GM21360 (cell line): ENCODE results near the gene PTTG1IP.

ENCODE experiments used
- ATAC-seq: cut with Tn5 transposase; IDR thresholded peaks from one replicate; pipeline ENCODE4 v1.9.1; 2021; ENCODE audit warnings: mild to moderate bottlenecking, moderate library complexity; ENCODE audit not compliant: unreplicated experiment

PTTG1IP gene

DNA sequence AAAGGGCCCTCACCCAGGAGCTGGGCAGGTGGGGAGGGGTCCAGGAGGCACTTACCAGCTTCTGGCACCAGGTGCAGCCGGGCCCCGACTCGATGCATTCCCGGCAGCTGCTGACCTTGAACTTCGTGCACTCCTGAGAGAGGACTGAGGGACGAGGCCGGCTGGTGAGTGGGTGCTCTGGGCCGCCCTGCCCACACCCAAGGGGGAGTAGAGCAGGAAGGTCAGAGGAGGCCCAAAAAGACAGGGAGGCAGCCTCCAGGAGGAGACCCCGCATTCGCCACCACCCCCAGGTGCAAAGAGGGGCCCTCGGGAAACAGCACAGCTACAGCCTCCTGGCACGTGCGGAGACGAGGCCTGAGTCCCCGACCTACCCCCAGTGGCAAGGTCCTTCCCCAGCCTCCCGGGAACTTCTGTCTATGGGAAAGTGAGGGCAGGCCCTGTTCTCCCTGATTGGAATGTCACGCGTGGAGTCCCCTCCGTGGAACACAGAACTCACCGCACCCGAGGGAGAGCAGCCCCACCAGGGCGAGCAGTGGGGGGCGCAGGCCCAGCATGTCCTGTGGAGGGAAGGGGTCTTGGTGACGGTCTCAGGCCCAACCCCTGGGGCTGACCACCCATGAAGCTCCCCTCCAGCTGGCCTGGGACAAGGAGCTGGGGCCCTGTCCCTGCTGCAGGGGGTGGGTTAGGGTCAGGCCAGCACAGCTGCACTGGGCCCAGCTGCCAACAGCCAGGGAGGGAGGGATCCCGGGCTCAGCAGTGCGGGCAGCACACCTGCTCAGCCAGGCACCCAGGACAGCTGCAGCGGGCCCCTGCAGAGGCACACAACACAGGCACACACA is 37.0 kb upstream of the PTTG1IP start:
- ATAC-seq, result no peak

DNA sequence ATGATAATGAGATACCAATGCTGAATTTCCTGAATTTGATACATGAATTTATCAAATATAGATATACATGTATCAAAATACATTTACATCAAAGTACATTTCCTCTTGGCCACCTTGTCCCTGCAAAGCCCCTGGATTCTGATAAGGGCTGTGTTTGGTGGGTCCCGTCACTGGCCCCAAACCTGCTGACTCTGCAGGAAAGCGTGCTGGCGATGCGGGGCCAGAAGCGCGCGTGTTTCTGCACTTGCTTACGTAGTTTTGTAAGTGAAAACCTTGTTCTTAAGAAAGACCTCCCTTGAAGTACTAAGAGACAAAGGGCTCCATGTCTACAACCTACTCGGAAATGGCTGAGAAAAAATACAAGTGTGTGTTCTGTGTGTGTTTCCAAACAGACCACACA is 36.2 kb upstream of the PTTG1IP start:
- ATAC-seq, result no peak

- no peak for ATAC-seq
These were observed 35.4 kb upstream of the PTTG1IP start for GRCh38 chr21:44908908-44909307.

DNA sequence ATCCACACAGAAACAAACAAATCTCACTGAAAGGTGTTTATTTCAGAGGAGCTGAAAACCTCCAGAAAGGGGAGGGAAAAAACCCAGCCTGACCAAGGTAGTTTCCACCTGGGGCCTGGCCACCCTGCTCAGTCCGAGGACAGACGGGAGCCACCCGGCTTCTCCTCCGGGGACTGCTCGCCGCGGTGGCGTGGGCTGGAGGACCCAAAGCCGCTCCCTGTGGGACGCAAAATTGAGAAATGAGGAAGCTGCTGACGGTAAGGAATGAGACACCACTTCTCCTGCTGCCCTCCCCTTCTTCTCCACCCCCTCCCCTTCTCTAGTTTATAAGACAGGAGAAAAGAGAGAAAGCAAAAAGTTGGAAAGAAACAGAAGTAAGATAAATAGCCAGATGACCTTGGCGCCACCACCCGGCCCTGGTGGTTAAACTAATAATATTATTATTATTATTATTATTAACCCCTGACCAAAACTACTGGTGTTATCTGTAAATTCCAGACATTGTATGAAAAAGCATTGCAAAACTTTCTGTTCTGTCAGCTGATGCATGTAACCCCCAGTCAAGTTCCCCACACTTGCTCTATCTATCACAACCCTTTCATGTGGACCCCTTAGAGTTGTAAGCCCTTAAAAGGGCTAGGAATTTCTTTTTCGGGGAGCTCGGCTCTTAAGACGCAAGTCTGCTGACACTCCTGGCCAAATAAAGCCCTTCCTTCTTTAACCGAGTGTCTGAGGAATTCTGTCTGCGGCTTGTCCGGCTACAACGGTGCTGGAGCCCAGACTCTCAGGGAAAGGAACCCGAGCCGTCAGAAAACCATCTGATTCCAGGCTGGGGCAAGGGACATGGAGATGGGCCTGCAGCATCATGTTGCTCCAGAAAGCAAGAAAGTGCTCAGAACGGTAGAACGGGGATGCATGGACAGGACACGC is 34.7 kb upstream of the PTTG1IP start:
- no peak for ATAC-seq

DNA sequence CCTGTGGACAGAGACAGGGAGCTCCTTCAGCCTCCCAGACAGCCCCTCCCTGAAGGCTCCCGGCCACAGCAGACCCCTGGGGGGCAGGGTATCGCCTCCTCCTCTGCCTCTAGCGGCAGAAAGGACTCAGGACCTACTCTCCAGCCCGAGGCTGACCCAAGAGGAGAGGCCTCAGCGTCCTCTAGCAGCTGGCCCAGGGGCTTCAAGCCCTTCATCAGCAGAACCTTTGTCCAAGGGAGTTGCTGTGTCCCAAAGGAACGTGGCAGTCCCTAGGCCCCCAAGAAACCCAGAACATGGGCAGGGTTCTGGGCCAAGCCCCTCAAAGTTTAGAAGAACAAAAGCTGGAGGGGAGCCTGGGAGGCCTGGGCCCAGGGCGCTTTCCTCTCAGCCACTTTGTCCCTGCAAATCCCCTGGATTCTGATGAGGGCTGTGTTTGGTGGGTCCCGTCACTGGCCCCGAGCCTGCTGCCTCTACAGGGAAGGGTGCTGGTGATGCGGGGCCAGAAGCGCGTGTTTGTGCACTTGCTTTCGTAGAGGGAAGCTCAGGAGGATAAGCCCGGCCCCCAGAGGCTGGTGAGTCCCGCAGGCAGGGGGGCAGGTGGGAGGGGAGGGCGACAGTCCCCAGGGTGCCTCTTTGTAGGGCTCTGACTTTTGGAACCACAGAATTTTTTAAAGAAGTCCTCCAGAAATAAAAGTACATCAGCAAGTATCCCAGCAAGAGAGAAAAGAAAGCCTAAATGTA is 33.9 kb upstream of the PTTG1IP start:
- ATAC-seq, result no peak

DNA sequence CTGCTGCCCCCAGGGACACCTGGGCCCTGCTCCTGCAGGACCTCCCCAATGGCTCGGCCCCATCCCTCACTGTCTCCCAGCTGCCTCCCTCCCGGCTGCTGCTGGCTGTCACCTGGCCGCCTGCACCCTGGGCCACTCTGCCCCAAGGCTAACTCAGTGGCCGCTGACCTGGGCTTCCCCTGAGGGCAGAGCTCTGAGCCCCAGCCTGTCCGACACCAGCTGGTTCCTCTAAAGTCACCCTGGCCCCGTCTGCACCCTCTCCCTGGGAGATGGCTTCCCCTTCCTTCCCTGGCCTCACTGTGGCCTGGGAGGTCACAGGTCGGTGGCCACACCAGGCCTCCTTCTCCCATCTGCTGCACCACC is 32.2 kb upstream of the PTTG1IP start:
- no peak for ATAC-seq

DNA sequence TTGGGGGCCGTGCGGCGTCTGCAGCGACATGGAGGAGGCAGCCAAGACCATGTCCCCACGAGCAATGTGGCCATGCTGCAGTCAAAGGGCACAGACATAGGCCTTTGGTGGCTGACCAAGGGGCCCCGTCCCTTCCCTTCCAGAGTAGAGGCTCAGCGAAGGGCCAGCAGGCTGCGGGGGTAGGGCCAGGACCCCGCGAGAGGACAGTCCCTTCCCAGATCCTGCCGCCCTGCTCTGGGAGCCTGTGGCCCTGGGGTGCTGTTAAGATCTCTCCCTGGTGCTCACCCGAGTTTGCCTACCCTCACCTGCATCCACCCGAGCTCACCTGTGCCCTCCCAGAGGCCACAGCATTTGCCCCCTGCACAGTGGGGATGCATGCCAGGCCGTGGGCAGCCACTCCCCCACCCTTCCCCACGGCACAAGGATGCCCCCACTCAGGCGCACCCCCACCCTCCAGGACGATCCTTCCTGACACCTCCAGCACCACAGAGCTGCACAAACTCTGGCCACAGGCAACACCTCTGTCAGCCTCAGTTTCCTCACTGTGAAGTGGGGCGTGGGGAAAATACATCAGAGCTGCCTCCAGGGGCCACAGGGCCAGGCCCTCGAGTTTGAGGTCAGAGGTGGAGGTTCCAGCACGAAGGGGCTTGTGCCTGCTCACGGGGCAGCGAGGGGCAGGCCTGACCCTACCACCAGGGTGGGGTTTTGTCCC is 31.7 kb upstream of the PTTG1IP start:
- ATAC-seq, result no peak

- ATAC-seq, result no peak
These were observed 30.8 kb upstream of the PTTG1IP start for GRCh38 chr21:44904141-44904923.

GRCh38 chr21:44903689-44904088 is 30.2 kb upstream of the PTTG1IP start:
- ATAC-seq, result no peak

GRCh38 chr21:44903050-44903685 is 29.7 kb upstream of the PTTG1IP start:
- ATAC-seq, result no peak

GRCh38 chr21:44902268-44903049 is 29.0 kb upstream of the PTTG1IP start:
- no peak for ATAC-seq

GRCh38 chr21:44901391-44902074 is 28.0 kb upstream of the PTTG1IP start:
- ATAC-seq, result no peak

- ATAC-seq, result no peak
These were observed 27.2 kb upstream of the PTTG1IP start for GRCh38 chr21:44900559-44901251.

- no peak for ATAC-seq
These were observed 26.5 kb upstream of the PTTG1IP start for GRCh38 chr21:44899768-44900558.

DNA sequence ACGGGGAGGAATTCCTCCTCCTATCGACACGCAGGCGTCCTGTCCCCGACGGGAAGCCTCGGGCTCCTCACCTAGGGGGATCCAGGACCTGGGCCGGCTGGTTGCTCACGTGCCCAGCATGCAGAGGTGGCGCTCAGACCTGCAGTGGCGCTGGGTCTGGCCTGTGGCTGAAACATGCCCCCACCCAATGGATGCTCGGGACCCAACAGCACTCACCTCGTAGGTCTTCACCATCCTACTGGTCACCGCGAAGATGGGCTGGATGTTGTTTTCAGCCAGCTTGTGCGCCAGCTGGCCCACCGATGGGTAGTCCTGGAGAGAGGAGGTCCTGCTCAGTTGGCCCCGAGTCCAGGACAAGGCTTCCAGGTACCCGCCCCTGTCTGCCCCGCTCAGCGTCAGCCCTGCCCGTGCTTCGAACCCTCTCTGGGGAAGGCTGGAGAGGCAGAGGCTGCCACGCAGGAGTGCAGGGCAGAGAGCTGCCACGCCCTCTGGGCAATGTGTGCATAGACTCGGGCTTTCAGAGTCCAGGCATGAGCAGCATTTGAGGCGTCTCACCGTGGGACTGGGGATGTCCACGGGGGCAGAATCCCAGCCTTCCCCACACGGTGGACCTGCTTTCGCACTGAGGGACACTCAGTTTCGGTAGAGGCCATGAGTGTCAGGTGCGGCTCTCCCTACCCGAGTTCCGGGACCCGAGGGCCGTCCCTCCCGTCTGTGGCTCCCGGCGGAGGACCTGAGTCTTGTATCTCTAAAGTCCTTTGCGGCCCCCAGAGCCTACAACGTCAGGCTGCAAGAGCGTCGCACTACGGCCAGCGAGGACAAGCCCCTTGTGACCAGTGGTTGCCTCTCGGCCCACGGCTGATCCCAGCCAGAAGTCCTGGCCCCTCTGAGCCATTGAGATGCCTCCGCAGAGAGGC is 25.6 kb upstream of the PTTG1IP start:
- ATAC-seq, result no peak
